ENCODE measurements around the gene EMCN.

DNA sequence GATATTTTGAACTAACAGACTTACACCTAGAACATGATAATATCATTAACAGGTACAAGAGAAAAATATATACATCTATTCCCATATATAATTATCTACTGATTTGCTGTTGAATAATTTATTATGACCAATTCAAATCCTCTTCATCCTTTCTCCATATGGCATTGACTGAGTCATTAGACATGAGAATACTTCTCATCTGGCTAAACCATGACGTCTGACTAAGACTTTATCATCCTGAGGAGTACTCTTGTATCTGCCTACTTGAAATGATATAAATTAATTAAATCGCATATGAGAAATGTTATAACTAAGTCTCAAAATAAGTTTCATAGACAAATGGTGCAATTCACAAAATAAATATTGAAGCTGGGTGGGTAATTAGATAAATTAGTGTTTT, 67.4 kb downstream of the EMCN start:
- no peak for TF ChIP-seq EZH2 (IDR thresholded peaks at IDR 0.05)
- TF ChIP-seq, protein P1, sequence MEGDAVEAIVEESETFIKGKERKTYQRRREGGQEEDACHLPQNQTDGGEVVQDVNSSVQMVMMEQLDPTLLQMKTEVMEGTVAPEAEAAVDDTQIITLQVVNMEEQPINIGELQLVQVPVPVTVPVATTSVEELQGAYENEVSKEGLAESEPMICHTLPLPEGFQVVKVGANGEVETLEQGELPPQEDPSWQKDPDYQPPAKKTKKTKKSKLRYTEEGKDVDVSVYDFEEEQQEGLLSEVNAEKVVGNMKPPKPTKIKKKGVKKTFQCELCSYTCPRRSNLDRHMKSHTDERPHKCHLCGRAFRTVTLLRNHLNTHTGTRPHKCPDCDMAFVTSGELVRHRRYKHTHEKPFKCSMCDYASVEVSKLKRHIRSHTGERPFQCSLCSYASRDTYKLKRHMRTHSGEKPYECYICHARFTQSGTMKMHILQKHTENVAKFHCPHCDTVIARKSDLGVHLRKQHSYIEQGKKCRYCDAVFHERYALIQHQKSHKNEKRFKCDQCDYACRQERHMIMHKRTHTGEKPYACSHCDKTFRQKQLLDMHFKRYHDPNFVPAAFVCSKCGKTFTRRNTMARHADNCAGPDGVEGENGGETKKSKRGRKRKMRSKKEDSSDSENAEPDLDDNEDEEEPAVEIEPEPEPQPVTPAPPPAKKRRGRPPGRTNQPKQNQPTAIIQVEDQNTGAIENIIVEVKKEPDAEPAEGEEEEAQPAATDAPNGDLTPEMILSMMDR (IDR thresholded peaks at IDR 0.05): no peak

Data from neural progenitor cell (in vitro differentiated cells).